GM12873 (cell line): ENCODE measurements around the gene SMG7.

Source experiments
- CTCF ChIP-seq: IDR thresholded peaks from 2 replicates; pipeline ENCODE4 v1.5.1; 2012; ENCODE audit warnings: low read depth, mild to moderate bottlenecking, moderate library complexity, low read length, control low read depth; ENCODE audit not compliant: insufficient read depth; ENCODE audit errors: missing control alignments

The SMG7 gene

GRCh38 chr1:183493540-183494245 lies 21.4 kb downstream of the SMG7 start:
- TF ChIP-seq CTCF = no peak

- no peak for TF ChIP-seq CTCF
These were observed 23.1 kb downstream of the SMG7 start for GRCh38 chr1:183495420-183495819.

GRCh38 chr1:183497218-183497617 lies 24.9 kb downstream of the SMG7 start:
- no peak for TF ChIP-seq CTCF

- no peak for TF ChIP-seq CTCF
These were observed 26.2 kb downstream of the SMG7 start for GRCh38 chr1:183498342-183498991.

GRCh38 chr1:183505454-183506089 lies 33.3 kb downstream of the SMG7 start:
- TF ChIP-seq CTCF = no peak

GRCh38 chr1:183506561-183506960 lies 34.3 kb downstream of the SMG7 start:
- no peak for TF ChIP-seq CTCF

- no peak for TF ChIP-seq CTCF
These were observed 36.4 kb downstream of the SMG7 start for GRCh38 chr1:183508694-183509093.
